Activated CD4-positive, alpha-beta T cell treated with anti-CD3 and anti-CD28 coated beads for 36 hours (primary cell): ENCODE results near the gene PYGM. TPM values are rescaled to one million over a fixed set of nuclear protein-coding genes. Genes with fewer than 3 reads are reported as not detected.
A peak's percentile ranks its signal among the peaks of the same experiment; 100 is the strongest.

ENCODE experiments used
- ATAC-seq: fragments of 200-7000 bp; cut with Tn5 transposase; one replicate; pipeline ENCODE4 v1.10.0; 2021; ENCODE audit warnings: mild to moderate bottlenecking, moderate library complexity
- CTCF ChIA-PET: fragments of 350-600 bp; sonication (Branson Sonifier 250); formaldehyde crosslinking; loops from one replicate; lab custom pipeline; 2021; ENCODE audit warnings: antibody characterized with exemption; lab: Charles Lee
- POLR2A ChIA-PET: fragments of 350-600 bp; sonication (Branson Sonifier 250); formaldehyde crosslinking; loops from one replicate; lab custom pipeline; 2021; ENCODE audit warnings: antibody characterized with exemption, inconsistent platforms; lab: Charles Lee
- DNase-seq: peaks from one replicate; pipeline ENCODE4 v3.0.0-alpha.2; 2020
- H3K27ac Mint-ChIP-seq: one replicate; pipeline ENCODE4 v1.8.0; 2021; ENCODE audit warnings: mixed read lengths
- H3K27me3 Mint-ChIP-seq: one replicate; pipeline ENCODE4 v1.8.0; 2021; ENCODE audit warnings: mixed read lengths
- H3K36me3 Mint-ChIP-seq: one replicate; pipeline ENCODE4 v1.8.0; 2021; ENCODE audit warnings: low read depth, mixed read lengths
- H3K4me1 Mint-ChIP-seq: one replicate; pipeline ENCODE4 v1.8.0; 2021; ENCODE audit warnings: mixed read lengths
- H3K4me3 Mint-ChIP-seq: one replicate; pipeline ENCODE4 v1.8.0; 2021; ENCODE audit warnings: mild to moderate bottlenecking, moderate library complexity, mixed read lengths
- H3K9me3 Mint-ChIP-seq: one replicate; pipeline ENCODE4 v1.8.0; 2021; ENCODE audit warnings: low read depth, mixed read lengths
- intact Hi-C, 2 experiments: fragments of 100-400 bp; cut with DNase I in 1 of 2; cut with micrococcal nuclease in 1 of 2; formaldehyde crosslinking; loops; one replicate each; pipeline versions ENCODE4 v1.14.2 to v1.15.1; 2022 to 2024; cut with DNase I, micrococcal nuclease
- total RNA-seq, 2 experiments: library from RNA; stranded (reverse); gene quantifications; one replicate each; pipeline ENCODE4 v1.2.3, GENCODE V29; 2021

PYGM gene
- total RNA-seq, 2 experiments from 2014 or later: 0.87 to 1.5 TPM

DNA sequence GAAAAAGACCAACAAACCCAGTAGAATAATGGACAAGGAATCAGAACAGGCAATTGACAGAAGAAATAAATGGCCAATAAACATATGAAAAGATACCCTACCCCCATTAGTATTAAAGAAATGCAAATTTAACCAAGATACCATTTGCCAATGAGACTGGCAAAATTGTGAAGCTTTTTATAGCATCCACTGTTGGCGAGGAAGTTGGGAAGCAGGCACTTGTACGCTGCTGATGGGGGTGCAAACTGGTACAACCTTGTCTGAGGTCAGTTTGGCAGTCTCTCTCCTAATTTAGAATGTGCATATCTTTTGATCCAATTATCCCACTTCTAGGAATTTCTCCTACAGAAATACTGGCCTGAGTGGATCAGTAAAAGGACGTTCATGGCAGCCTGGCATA lies 28.2 kb downstream of the PYGM start:
- H3K27me3 Mint-ChIP-seq: no peaks in the 10 kb centered on the region
- peaks cover 2% of the 10 kb centered on the region for H3K36me3 Mint-ChIP-seq
- CTCF ChIA-PET: interaction anchor here (1.0 to 1.1 kb wide), 2 partner anchors 16 to 43 kb away, joined by 3 to 4 read pairs; no protein-coding TSS in a partner anchor
- H3K4me1 Mint-ChIP-seq: peaks cover 8% of the 10 kb centered on the region
- ATAC-seq: no peak
- intact Hi-C loops: no loop called here
- no peak overlapping the region for H3K4me3 Mint-ChIP-seq
- H3K9me3 Mint-ChIP-seq: no peaks in the 10 kb centered on the region
- POLR2A ChIA-PET: no interaction called here
- DNase-seq: no peak
- no peak overlapping the region for H3K27ac Mint-ChIP-seq

DNA sequence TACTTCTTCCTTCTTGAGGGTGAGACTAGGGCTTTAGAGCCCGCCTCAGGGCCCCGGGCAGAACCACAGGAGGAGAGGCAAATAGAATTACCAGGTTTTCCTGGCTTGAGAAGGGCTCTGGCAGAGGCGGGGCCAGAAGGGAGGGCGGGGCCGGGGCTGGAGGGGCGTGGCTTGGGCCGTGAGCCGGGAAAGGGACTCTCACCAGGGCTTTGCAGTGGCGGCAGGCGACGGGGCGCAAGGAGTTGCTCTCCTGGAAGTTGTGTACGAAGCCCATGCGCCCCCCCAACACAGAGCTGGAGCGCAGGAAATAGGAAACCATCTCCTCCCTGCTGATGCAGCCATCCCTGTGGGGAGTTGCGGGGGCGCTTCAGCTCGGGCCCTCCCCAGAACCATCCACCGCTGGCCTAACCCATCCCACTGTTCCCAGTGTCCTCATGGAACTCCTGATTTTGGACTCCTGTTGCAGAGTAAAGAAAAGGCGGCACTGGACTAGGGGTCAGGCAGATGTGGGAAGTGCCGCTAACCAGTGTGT lies 29.9 kb downstream of the PYGM start:
- POLR2A ChIA-PET: interaction anchor here (0.7 kb wide), 1 partner anchor 47 kb away, joined by 4 read pairs; no protein-coding TSS in a partner anchor
- H3K27ac Mint-ChIP-seq: no peak overlapping the region

DNA sequence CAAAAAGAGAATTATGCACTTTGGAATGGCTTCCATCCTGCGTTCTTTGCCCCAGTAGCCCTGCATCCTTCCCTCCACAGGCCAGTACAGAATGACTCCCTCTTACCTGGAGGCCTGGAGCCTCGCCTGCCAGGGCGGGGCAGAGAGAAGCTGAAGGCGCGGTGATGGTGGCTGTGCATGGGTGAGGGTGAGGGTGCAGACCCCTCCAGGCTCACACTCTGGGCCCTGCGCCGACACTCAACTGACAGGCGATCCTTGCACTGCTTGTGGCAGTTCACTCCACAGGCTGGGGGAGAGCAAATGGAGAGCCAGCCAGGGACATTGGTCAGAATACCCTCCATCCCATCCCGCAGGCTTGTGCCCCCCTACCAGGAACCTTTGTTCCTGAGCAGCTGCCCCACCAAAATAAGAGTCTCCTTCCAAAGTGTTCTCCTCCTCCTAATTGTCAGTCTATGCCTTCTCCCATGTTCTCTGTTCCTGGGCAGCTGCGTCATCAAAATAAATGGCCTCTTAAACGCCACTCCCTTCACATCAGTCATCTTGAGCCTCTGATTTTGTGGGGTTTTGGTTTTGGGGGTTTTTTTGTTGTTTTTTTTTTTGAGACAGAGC lies 30.9 kb downstream of the PYGM start:
- H3K4me3 Mint-ChIP-seq: no peak overlapping the region
- no peaks in the 10 kb centered on the region for H3K27me3 Mint-ChIP-seq
- peaks cover 11% of the 10 kb centered on the region for H3K4me1 Mint-ChIP-seq
- H3K36me3 Mint-ChIP-seq: peaks cover 2% of the 10 kb centered on the region
- H3K27ac Mint-ChIP-seq: no peak overlapping the region
- no peak for ATAC-seq
- intact Hi-C loops: no loop called here
- CTCF ChIA-PET: no interaction called here
- no peak for DNase-seq
- no peaks in the 10 kb centered on the region for H3K9me3 Mint-ChIP-seq
- POLR2A ChIA-PET: interaction anchor here (0.7 kb wide), 1 partner anchor 48 kb away, joined by 4 read pairs; no protein-coding TSS in a partner anchor

More for the DNA sequence above, 29.9 kb downstream of the PYGM start:
- peak; percentile 64 for DNase-seq
- Mint-ChIP-seq H3K9me3 (no peaks in the 10 kb centered on the region), H3K4me1 (peaks cover 6% of the 10 kb centered on the region), H3K36me3 (peaks cover 2% of the 10 kb centered on the region), H3K27me3 (no peaks in the 10 kb centered on the region), H3K4me3 (no peak overlapping the region)
- intact Hi-C loops: no loop called here
- CTCF ChIA-PET: interaction anchor here (0.7 kb wide), 1 partner anchor 13 kb away, joined by 3 read pairs; no protein-coding TSS in a partner anchor
- ATAC-seq: peak; percentile 51

DNA sequence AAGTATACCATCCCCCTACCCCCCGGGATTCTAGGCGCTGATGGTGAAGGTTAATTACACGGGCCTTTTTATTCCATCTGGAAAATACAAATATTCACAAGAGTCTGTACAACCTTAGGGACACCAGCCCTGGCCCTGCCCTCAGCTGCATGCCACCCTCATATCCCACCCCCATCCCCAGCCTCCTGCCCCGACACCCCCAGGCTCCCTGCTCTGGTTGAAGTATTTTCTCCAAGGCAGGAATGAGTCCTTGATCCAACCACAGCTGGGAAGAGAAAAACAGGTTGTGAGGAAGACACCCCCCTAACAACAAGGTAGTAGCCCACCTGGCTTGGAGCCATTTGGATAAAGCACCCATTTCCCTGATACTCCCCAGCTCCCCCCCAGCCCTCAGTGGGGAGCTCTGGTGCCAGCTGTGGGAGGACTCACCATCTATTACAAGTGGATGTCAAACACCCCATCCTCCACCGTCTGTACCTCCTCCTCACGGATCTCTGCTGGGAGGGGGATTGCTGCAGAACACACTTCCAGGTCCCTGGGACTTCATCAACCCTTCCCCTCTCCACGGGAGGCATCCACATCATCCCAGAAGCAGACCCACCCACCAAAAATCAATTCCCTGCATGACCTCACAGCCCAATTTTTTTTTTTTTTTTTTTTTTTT lies 32.8 kb downstream of the PYGM start:
- Mint-ChIP-seq H3K36me3 (no peaks in the 10 kb centered on the region), H3K9me3 (no peaks in the 10 kb centered on the region), H3K4me1 (peaks cover 11% of the 10 kb centered on the region), H3K27me3 (peaks cover 5% of the 10 kb centered on the region), H3K27ac (no peak overlapping the region), H3K4me3 (no peak overlapping the region)
- no peak for ATAC-seq
- intact Hi-C loops: no loop called here
- ChIA-PET POLR2A (no interaction called here), CTCF (interaction anchor here (0.7 to 0.9 kb wide), 2 partner anchors 12 to 15 kb away, joined by 4 to 5 read pairs; no protein-coding TSS in a partner anchor)
- DNase-seq: no peak

DNA sequence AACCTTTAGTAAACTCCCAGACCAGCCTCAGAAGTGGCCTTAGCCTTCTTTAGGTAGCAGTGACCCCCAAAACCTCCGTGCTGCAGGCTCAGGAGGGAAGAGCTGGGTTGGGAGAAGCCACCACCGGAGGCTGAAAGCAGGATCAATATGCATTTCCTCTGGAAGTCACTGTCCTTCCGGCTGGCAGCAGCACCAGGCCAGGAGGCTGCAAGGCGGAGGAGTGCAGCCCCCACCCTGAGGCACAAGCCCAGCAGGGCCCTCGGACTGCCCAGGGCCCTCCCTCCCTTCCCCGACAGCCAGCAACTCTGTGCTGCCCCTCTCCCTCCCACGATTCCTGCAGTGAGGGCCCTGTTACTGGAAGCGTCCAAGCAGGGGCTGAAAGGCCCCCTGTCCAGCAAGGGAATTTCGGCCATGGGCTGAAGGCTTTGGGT lies 33.5 kb downstream of the PYGM start:
- no peak overlapping the region for H3K4me3 Mint-ChIP-seq
- H3K27me3 Mint-ChIP-seq: peaks cover 11% of the 10 kb centered on the region
- POLR2A ChIA-PET: no interaction called here
- no peaks in the 10 kb centered on the region for H3K9me3 Mint-ChIP-seq
- H3K27ac Mint-ChIP-seq: no peak overlapping the region
- CTCF ChIA-PET: no interaction called here
- intact Hi-C loops: no loop called here
- H3K36me3 Mint-ChIP-seq: no peaks in the 10 kb centered on the region
- DNase-seq (no peak), ATAC-seq (no peak)
- H3K4me1 Mint-ChIP-seq: peaks cover 11% of the 10 kb centered on the region

DNA sequence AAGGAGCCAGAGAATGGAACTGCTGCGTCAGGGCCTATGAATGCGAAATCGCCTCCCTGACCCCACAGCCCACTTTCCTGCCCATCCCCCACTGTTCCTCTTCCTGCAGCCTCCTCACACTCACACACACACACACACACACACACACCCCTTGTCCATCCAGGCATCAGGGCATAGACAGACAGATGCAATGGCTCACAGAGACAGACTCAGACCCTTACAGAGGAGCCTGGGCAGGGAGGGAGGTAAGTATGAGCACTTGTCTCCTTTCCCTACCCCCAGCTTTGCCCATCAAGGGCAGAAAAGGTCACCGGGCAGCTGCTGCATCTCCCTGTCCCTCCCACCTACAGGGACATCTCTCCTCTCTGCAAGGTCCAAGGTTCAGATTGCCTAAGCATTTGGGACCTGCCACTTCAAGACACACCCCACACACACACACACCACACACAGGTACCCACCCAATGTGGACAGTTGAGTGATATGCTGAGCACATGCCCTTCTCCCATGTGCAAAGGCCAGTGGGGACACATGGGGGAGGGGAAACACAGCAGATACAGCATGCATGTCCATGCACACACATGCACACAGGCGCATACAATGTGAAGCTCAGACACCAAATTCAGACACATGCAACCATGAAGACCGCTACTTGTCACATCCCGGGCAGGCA lies 34.8 kb downstream of the PYGM start:
- intact Hi-C loops: no loop called here
- Mint-ChIP-seq H3K9me3 (no peaks in the 10 kb centered on the region), H3K36me3 (no peaks in the 10 kb centered on the region), H3K27me3 (peaks cover 16% of the 10 kb centered on the region), H3K4me3 (no peak overlapping the region), H3K27ac (no peak overlapping the region), H3K4me1 (peaks cover 11% of the 10 kb centered on the region)
- DNase-seq (no peak), ATAC-seq (no peak)
- POLR2A ChIA-PET: interaction anchor here (0.6 kb wide), 1 partner anchor 358 kb away, joined by 3 read pairs; no protein-coding TSS in a partner anchor
- CTCF ChIA-PET: interaction anchor here (0.6 kb wide), 1 partner anchor 10 kb away, joined by 3 read pairs; no protein-coding TSS in a partner anchor

DNA sequence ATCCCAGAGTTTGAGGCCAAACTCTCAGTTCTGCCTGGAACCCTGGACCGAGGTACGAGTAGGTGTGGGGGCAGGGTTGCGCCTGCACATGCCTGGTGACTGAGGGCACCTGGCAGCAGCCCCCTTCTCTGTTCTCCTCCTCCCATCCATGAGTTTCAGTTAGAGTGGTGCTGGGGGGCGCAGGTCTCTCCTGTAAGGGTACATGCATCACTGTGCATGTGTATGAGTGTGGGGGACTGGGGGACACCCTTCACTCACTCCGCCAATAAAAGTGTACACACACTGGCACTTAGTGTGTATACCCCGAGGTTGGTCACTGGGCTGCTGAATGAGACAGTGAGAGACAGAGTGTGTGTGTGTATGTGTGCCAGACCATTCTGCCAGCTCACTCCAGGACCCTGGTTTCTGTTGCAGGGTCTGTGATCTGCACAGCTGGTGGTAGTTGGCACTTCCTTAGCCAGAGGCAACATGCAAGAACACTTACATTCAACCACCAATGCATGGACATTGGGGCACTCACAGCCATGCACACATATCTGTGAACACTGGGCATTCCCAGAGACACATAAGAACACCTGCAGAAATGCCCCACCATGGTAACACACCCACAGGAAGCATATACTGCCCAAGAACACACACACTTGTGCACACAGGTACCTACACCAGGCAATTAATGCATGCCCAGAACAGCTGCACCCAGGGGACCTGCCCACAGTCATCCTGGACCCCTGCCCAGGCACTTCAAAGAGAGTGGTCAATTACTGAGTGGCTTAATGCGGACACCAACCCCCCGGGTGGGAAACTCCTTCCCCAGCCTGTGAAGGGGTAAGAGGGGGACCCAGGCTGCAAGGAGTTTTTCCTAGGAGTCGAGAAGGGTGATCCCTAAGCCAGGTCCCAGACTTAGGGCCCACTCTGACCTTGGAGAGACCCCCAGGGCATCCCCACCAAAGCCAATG lies 35.6 kb downstream of the PYGM start:
- H3K9me3 Mint-ChIP-seq: no peaks in the 10 kb centered on the region
- H3K4me3 Mint-ChIP-seq: peak overlapping the region; percentile 46
- H3K36me3 Mint-ChIP-seq: no peaks in the 10 kb centered on the region
- no peak for ATAC-seq
- ChIA-PET POLR2A (no interaction called here), CTCF (no interaction called here)
- DNase-seq: no peak
- peaks cover 18% of the 10 kb centered on the region for H3K27me3 Mint-ChIP-seq
- H3K27ac Mint-ChIP-seq: no peak overlapping the region
- intact Hi-C loops: loop anchor here (1.0 kb wide), 5 partner anchors 19 to 365 kb away; partner anchors contain the start of genes ATG2A (in 1 of the 2) and RPS6KA4 (in 1 of the 2)
- H3K4me1 Mint-ChIP-seq: peaks cover 11% of the 10 kb centered on the region

DNA sequence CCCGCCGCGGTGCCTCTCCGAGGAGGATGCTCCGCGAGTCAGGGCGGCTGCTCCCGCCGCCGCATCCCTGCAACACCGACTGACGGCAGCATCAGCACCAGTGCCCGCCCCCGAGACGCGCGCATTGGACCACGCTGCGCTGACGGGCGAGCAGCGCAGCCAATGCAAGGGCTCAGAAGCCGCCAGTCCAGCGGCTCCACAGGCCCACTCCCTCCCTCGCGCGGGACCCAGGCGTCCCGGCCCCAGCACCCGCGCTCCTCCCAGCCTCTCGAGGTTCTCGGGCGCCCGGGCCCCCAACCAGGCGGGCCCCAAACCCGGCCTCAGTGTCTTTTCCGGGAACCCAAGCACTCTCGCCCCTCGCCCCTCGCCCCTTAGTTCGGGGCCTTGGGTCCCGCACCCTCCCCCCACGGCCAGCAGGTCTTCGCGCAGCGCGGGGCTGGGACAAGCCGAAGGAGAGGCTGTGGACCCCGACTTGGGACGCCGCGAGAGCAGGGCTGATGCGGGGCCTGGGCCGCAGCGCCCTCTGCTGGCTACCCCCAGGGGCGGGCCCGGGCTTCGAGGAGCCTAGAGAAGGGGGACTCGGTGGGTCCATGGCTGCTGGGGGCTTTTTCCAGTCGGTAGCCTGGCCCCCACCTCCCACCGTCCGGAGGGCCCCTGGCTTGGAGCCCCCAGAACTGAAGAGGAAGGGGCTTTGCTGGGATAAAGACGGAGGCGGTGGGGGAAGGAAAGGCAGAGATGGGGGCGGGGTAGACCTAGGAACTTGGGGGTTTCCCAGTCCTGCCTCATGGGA lies 36.5 kb downstream of the PYGM start, which contains the start of gene NRXN2:
Gene NRXN2, minus strand, starts transcription at position 81 of the 790 bp plus-strand sequence. CDS start 9,498 bp downstream, outside the sequence.
- no peak within 1 kb of the TSS for H3K27ac Mint-ChIP-seq
- ChIA-PET CTCF (no interaction called here), POLR2A (no interaction called here)
- H3K4me3 Mint-ChIP-seq: peak within 1 kb of the TSS; percentile 46
- DNase-seq (peak; percentile 94), ATAC-seq (peak; percentile 99)
- peaks cover 19% of the 10 kb centered on the region for H3K27me3 Mint-ChIP-seq
- peaks cover 11% of the 10 kb centered on the region for H3K4me1 Mint-ChIP-seq
- no peaks in the 10 kb centered on the region for H3K36me3 Mint-ChIP-seq
- intact Hi-C loops: loop anchor here (1.0 kb wide), 5 partner anchors 20 to 364 kb away; partner anchors contain the start of genes ATG2A (in 1 of the 2) and RPS6KA4 (in 1 of the 2)
- H3K9me3 Mint-ChIP-seq: no peaks in the 10 kb centered on the region

DNA sequence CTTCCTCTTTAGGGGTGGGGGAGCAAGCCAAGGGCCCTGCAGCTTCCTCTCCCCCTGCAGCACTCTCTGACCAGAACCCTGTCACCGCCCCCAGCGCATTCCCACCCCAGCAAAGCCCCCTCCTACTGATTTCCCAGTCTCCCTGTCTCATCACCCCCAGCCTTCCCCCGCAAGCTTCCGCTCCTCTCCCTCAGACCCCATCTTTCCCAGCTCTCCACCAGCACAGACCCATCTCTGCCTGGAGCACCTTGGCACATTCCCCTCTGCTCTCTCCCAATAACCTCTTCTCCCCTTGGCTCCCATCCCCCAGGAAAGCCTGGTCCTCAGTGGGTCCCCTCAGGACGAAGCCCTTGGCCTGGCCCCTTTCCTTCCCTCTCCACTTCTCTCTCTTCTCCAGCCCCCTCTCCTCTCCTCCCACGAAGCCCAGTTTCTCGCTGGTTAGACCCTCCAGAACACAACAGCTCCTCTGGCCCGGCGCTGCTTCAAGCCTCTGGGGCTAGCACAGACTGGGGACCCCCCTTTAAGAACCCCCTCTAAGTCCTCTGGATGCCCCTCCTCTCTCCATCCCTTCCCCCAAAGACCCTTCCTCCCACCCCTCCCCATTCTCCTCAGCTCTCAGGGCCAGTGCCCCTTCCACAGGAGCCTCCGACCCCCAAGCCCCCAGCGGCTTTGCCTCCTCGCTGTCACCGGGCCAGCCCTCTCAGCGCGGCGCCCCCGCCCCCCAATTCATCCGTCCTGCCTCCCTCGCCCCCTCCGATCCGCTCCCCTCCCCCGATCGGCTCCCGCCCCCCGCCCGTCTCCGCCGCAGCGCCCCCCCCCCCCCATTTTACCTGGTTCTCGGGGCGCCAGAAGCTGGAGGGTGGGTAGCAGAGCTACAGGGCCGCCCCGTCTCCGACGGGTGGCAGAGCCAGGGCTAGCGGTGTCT lies 37.4 kb downstream of the PYGM start:
- no peak overlapping the region for H3K4me3 Mint-ChIP-seq
- POLR2A ChIA-PET: no interaction called here
- H3K4me1 Mint-ChIP-seq: peaks cover 11% of the 10 kb centered on the region
- no peak overlapping the region for H3K27ac Mint-ChIP-seq
- H3K36me3 Mint-ChIP-seq: no peaks in the 10 kb centered on the region
- CTCF ChIA-PET: interaction anchor here (0.6 to 1.7 kb wide), 3 partner anchors 11 to 34 kb away, joined by 3 to 13 read pairs (median 6); no protein-coding TSS in a partner anchor
- no peak for DNase-seq
- H3K9me3 Mint-ChIP-seq: no peaks in the 10 kb centered on the region
- H3K27me3 Mint-ChIP-seq: peaks cover 26% of the 10 kb centered on the region
- intact Hi-C loops: loop anchor here (1.0 kb wide), 6 partner anchors 8 to 363 kb away; partner anchors contain the start of genes ATG2A (in 1 of the 2) and RPS6KA4 (in 1 of the 2)
- no peak for ATAC-seq
